NOMO-1 treated with dmso at 0.1 percent for 144 hours (cell line): ENCODE data around the gene ZNF300.
A peak's percentile ranks its signal among the peaks of the same experiment; 100 is the strongest.
"Not testable (repeated sequence)": the region's sequence is repeated elsewhere in the genome, so short reads cannot be mapped to it uniquely, and the experiment has no call there.

Experiments used
- DNase-seq: peaks from one replicate; lab custom pipeline; 2025; ENCODE audit not compliant: unreplicated experiment; lab: John Stamatoyannopoulos, UW

ZNF300 gene

GRCh38 chr5:150904479-150905311 is at the start of gene ZNF300:
ZNF300 (minus strand) TSS chr5:150904980; CDS start chr5:150903155, 1,825 bp downstream.
- no peak for DNase-seq

- DNase-seq: no peak
Measured at GRCh38 chr5:150948539-150948938, 43.8 kb upstream of the ZNF300 start.

- DNase-seq: no peak
Measured at GRCh38 chr5:150946351-150946905, 41.6 kb upstream of the ZNF300 start.

- no peak for DNase-seq
Measured at GRCh38 chr5:150945947-150946346, 41.2 kb upstream of the ZNF300 start.

GRCh38 chr5:150945486-150945885 is 40.7 kb upstream of the ZNF300 start:
- no peak for DNase-seq

GRCh38 chr5:150931368-150931965 is 26.7 kb upstream of the ZNF300 start:
- DNase-seq: no peak

- DNase-seq: no peak
Measured at GRCh38 chr5:150918613-150919012, 13.8 kb upstream of the ZNF300 start.

GRCh38 chr5:150912312-150912814 is 7.6 kb upstream of the ZNF300 start:
- DNase-seq: no peak

- no peak for DNase-seq
Measured at GRCh38 chr5:150905312-150905683, 518 bp upstream of the ZNF300 start.

GRCh38 chr5:150901446-150901845 is 3.3 kb downstream of the ZNF300 start:
- DNase-seq: no peak

GRCh38 chr5:150895431-150896428 is 9.1 kb downstream of the ZNF300 start:
- DNase-seq: no peak

- no peak for DNase-seq
Measured at GRCh38 chr5:150879358-150879757, 25.4 kb downstream of the ZNF300 start.

- DNase-seq: no peak
Measured at GRCh38 chr5:150862070-150862469, 42.7 kb downstream of the ZNF300 start.

GRCh38 chr5:150860246-150860821 is 44.4 kb downstream of the ZNF300 start:
- no peak for DNase-seq

- not testable (repeated sequence) for DNase-seq
Measured at GRCh38 chr5:150856700-150857099, 48.1 kb downstream of the ZNF300 start.

GRCh38 chr5:150853561-150853960 is 51.2 kb downstream of the ZNF300 start:
- DNase-seq: no peak

- DNase-seq: no peak
Measured at GRCh38 chr5:150851039-150851438, 53.7 kb downstream of the ZNF300 start.

- no peak for DNase-seq
Measured at GRCh38 chr5:150848271-150848670, 56.5 kb downstream of the ZNF300 start.

GRCh38 chr5:150847334-150847695 is 57.5 kb downstream of the ZNF300 start:
- DNase-seq: no peak

GRCh38 chr5:150846654-150847333 is 58.0 kb downstream of the ZNF300 start:
- peak; percentile 85 for DNase-seq
